H1 (cell line): ENCODE data around the gene SYNPR.

ENCODE experiments used
- CBX5 ChIP-seq: fragments of 300-800, 300-1000 bp; sonication (generic); IDR thresholded peaks from 2 replicates; pipeline ENCODE4 v1.7.1; 2016; ENCODE audit warnings: antibody characterized with exemption, low read length, low read depth
- CEBPB ChIP-seq: IDR thresholded peaks from 2 replicates; pipeline ENCODE4 v1.6.1; 2012; ENCODE audit warnings: low read depth, low read length
- EZH2 ChIP-seq: fragments of 200-600 bp; sonication (generic); IDR thresholded peaks from 2 replicates; pipeline ENCODE4 v1.7.1; 2012; ENCODE audit warnings: low read depth, mild to moderate bottlenecking, moderate library complexity, low read length, inconsistent platforms; ENCODE audit not compliant: severe bottlenecking
- NRF1 ChIP-seq: IDR thresholded peaks from 2 replicates; pipeline ENCODE4 v1.6.1; 2011; ENCODE audit warnings: mild to moderate bottlenecking, low read depth, low read length, improper control_type of control experiment
- POLR2A ChIP-seq, 2 experiments: IDR thresholded peaks; 1 replicate in 1 of 2; 2 replicates in 1 of 2; pipeline ENCODE4 v1.6.1; 2011; ENCODE audit warnings: low read depth in 2 of 2, low read length in 2 of 2, mild to moderate bottlenecking in 2 of 2; ENCODE audit errors: control extremely low read depth in 1 of 2
- SIN3A ChIP-seq, 2 experiments: IDR thresholded peaks in 1 of 2; conservative IDR thresholded peaks in 1 of 2; 2 replicates each; pipeline ENCODE4 v1.6.1; 2011 to 2012; ENCODE audit warnings: low read length in 2 of 2, improper control_type of control experiment in 1 of 2, low read depth in 1 of 2, mild to moderate bottlenecking in 1 of 2
- SP1 ChIP-seq: IDR thresholded peaks from 2 replicates; pipeline ENCODE4 v1.6.1; 2011; ENCODE audit warnings: low read depth, low read length
- SP2 ChIP-seq: IDR thresholded peaks from 2 replicates; pipeline ENCODE4 v1.6.1; 2012; ENCODE audit warnings: mild to moderate bottlenecking, low read length, inconsistent platforms
- SUZ12 ChIP-seq: fragments of 200-600 bp; sonication (generic); IDR thresholded peaks from 2 replicates; pipeline ENCODE4 v1.6.1; 2012; ENCODE audit warnings: mild to moderate bottlenecking, inconsistent platforms, low read length, moderate library complexity, mixed read lengths
- TAF1 ChIP-seq: IDR thresholded peaks from 2 replicates; pipeline ENCODE4 v1.6.1; 2011; ENCODE audit warnings: mild to moderate bottlenecking, low read depth, low read length
- ZNF274 ChIP-seq: IDR thresholded peaks from 2 replicates; pipeline ENCODE4 v1.7.0; 2012; ENCODE audit warnings: low read length, borderline replicate concordance; ENCODE audit errors: extremely low read depth
- TF ChIP-seq, protein P1 (sequence below): fragments of 300-600 bp; sonication (generic); IDR thresholded peaks from 2 replicates; pipeline ENCODE4 v1.7.1; 2012; ENCODE audit warnings: low read length, moderate library complexity, mild to moderate bottlenecking, inconsistent platforms; ENCODE audit not compliant: insufficient replicate concordance
- TF ChIP-seq, protein P2 (sequence below), 3 experiments: IDR thresholded peaks; 1 replicate in 2 of 3; 2 replicates in 1 of 3; pipeline versions ENCODE4 v1.5.1 to v1.6.1; 2011; ENCODE audit warnings: low read length in 3 of 3, mild to moderate bottlenecking in 3 of 3, inconsistent platforms in 2 of 3, low read depth in 1 of 3, moderate library complexity in 1 of 3; ENCODE audit not compliant: insufficient read depth in 1 of 3; ENCODE audit errors: control extremely low read depth in 1 of 3

DNA sequence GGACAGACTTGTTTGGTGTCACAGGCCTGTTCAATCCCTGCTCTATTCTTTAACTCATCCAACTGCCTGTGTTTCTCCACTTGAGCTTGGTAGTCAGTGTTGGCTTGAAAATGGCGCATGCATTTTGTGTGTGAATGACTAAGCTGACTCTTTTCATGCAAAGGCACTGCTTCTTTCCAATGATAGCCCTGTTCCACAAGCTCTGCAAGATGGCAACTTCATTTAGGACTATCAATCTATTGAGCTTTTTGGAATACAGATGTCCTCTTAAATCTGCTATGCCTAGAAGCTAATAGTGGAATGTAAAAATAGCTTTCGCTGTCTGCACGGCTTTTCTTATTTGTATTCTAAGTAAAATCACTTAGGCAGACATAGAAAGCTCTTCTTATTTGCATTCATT lies 33.6 kb upstream of the SYNPR start:
- TF ChIP-seq, protein P1, sequence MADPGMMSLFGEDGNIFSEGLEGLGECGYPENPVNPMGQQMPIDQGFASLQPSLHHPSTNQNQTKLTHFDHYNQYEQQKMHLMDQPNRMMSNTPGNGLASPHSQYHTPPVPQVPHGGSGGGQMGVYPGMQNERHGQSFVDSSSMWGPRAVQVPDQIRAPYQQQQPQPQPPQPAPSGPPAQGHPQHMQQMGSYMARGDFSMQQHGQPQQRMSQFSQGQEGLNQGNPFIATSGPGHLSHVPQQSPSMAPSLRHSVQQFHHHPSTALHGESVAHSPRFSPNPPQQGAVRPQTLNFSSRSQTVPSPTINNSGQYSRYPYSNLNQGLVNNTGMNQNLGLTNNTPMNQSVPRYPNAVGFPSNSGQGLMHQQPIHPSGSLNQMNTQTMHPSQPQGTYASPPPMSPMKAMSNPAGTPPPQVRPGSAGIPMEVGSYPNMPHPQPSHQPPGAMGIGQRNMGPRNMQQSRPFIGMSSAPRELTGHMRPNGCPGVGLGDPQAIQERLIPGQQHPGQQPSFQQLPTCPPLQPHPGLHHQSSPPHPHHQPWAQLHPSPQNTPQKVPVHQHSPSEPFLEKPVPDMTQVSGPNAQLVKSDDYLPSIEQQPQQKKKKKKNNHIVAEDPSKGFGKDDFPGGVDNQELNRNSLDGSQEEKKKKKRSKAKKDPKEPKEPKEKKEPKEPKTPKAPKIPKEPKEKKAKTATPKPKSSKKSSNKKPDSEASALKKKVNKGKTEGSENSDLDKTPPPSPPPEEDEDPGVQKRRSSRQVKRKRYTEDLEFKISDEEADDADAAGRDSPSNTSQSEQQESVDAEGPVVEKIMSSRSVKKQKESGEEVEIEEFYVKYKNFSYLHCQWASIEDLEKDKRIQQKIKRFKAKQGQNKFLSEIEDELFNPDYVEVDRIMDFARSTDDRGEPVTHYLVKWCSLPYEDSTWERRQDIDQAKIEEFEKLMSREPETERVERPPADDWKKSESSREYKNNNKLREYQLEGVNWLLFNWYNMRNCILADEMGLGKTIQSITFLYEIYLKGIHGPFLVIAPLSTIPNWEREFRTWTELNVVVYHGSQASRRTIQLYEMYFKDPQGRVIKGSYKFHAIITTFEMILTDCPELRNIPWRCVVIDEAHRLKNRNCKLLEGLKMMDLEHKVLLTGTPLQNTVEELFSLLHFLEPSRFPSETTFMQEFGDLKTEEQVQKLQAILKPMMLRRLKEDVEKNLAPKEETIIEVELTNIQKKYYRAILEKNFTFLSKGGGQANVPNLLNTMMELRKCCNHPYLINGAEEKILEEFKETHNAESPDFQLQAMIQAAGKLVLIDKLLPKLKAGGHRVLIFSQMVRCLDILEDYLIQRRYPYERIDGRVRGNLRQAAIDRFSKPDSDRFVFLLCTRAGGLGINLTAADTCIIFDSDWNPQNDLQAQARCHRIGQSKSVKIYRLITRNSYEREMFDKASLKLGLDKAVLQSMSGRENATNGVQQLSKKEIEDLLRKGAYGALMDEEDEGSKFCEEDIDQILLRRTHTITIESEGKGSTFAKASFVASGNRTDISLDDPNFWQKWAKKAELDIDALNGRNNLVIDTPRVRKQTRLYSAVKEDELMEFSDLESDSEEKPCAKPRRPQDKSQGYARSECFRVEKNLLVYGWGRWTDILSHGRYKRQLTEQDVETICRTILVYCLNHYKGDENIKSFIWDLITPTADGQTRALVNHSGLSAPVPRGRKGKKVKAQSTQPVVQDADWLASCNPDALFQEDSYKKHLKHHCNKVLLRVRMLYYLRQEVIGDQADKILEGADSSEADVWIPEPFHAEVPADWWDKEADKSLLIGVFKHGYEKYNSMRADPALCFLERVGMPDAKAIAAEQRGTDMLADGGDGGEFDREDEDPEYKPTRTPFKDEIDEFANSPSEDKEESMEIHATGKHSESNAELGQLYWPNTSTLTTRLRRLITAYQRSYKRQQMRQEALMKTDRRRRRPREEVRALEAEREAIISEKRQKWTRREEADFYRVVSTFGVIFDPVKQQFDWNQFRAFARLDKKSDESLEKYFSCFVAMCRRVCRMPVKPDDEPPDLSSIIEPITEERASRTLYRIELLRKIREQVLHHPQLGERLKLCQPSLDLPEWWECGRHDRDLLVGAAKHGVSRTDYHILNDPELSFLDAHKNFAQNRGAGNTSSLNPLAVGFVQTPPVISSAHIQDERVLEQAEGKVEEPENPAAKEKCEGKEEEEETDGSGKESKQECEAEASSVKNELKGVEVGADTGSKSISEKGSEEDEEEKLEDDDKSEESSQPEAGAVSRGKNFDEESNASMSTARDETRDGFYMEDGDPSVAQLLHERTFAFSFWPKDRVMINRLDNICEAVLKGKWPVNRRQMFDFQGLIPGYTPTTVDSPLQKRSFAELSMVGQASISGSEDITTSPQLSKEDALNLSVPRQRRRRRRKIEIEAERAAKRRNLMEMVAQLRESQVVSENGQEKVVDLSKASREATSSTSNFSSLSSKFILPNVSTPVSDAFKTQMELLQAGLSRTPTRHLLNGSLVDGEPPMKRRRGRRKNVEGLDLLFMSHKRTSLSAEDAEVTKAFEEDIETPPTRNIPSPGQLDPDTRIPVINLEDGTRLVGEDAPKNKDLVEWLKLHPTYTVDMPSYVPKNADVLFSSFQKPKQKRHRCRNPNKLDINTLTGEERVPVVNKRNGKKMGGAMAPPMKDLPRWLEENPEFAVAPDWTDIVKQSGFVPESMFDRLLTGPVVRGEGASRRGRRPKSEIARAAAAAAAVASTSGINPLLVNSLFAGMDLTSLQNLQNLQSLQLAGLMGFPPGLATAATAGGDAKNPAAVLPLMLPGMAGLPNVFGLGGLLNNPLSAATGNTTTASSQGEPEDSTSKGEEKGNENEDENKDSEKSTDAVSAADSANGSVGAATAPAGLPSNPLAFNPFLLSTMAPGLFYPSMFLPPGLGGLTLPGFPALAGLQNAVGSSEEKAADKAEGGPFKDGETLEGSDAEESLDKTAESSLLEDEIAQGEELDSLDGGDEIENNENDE, result no peak
- TF ChIP-seq ZNF274 (no peak), EZH2 (no peak), SIN3A (conservative IDR thresholded peaks at IDR 0.05 in 1 of 2, IDR thresholded peaks at IDR 0.05 in 1 of 2; ENCODE audit: low read depth in 1 of 2, low read length in 2 of 2) (no peak), SUZ12 (no peak), NRF1 (no peak), SP2 (no peak), CBX5 (no peak), SP1 (no peak), POLR2A (IDR thresholded peaks at IDR 0.05; ENCODE audit: control extremely low read depth in 1 of 2, low read depth in 2 of 2, low read length in 2 of 2) (no peak), CEBPB (no peak), TAF1 (no peak)
- TF ChIP-seq, protein P2, sequence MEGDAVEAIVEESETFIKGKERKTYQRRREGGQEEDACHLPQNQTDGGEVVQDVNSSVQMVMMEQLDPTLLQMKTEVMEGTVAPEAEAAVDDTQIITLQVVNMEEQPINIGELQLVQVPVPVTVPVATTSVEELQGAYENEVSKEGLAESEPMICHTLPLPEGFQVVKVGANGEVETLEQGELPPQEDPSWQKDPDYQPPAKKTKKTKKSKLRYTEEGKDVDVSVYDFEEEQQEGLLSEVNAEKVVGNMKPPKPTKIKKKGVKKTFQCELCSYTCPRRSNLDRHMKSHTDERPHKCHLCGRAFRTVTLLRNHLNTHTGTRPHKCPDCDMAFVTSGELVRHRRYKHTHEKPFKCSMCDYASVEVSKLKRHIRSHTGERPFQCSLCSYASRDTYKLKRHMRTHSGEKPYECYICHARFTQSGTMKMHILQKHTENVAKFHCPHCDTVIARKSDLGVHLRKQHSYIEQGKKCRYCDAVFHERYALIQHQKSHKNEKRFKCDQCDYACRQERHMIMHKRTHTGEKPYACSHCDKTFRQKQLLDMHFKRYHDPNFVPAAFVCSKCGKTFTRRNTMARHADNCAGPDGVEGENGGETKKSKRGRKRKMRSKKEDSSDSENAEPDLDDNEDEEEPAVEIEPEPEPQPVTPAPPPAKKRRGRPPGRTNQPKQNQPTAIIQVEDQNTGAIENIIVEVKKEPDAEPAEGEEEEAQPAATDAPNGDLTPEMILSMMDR (IDR thresholded peaks at IDR 0.05; ENCODE audit: control extremely low read depth in 1 of 3, insufficient read depth in 1 of 3, low read depth in 1 of 3, low read length in 3 of 3), result no peak
